ENCODE results near the gene OVOL1. TPM values are rescaled to one million over a fixed set of nuclear protein-coding genes. Genes with fewer than 3 reads are reported as not detected.

The OVOL1 gene
- total RNA-seq, 1 experiment from 2014 or later: 17.1 TPM

DNA sequence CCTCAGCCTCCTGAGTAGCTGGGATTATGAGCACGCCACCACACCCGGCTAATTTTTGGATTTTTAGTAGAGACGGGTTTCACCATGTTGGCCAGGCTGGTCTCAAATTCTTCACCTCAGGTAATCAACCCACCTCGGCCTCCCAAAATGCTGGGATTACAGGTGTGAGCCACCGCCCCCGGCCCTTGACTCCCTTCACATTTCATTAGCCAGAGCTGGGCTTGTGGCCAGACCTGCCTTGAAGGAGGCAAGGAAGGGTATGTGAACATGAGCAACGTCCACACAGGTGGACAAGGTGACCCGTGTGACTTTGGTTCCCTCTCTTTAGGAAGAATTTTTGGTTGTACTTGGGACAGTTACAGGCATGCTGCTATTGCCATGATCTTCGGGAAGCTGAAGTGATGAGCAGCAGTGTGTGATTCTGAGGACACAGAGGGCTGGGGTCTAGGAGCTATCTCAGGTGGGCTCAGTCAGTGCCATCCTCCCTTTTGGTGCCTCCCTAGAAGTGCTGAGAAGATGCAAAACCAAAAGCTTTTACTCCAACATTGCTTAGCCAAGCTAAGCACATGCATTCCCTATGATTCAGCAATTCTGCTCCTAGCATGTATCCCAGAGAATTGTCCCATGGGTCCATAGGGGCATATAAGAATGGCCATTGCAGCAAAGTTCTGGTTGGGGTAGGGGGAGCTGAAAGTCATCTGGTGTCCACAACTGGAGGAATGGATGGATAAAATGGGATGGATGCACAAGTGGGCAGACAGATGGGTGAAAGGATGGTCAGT, 12.1 kb upstream of the OVOL1 start:
- Histone ChIP-seq H2AFZ (ENCODE audit: low read length) (no peak overlapping the region), H4K20me1 (ENCODE audit: low read length) (peaks cover 22% of the 10 kb centered on the region), H3K36me3 (ENCODE audit: low read depth, low read length) (peaks cover 19% of the 10 kb centered on the region; the same call in 1 of the 2 replicates), H3K27ac (ENCODE audit: low read length) (no peak overlapping the region), H3K9me3 (ENCODE audit: low read length) (no peaks in the 10 kb centered on the region), H3F3A (ENCODE audit: low read length, unreplicated experiment) (no peaks in the 10 kb centered on the region), H3K79me2 (ENCODE audit: low read length) (peaks cover 35% of the 10 kb centered on the region), H3K27me3 (ENCODE audit: low read length) (no peaks in the 10 kb centered on the region), H3K4me2 (ENCODE audit: low read length) (no peak overlapping the region), H3K9me2 (replicated peaks; ENCODE audit: low read length) (no peaks in the 10 kb centered on the region), H3K4me1 (ENCODE audit: insufficient read depth, low read length) (peaks cover 18% of the 10 kb centered on the region), H3K9ac (ENCODE audit: low read length) (no peak overlapping the region), H3K4me3 (ENCODE audit: low read length) (no peak overlapping the region)
- ATAC-seq (no peak), DNase-seq (no peak)
- CTCF ChIA-PET: no interaction called here
- POLR2A ChIA-PET (ENCODE audit: unreplicated experiment): no interaction called here
- no TSS peak for BruUV-seq (replicated peaks)
- intact Hi-C loops (cut with micrococcal nuclease): no loop called here
- TF ChIP-seq EZH2phosphoT487 (IDR thresholded peaks at IDR 0.05; ENCODE audit: borderline replicate concordance, low read length) (no peak), EZH2 (IDR thresholded peaks at IDR 0.05; ENCODE audit: low read length, unreplicated experiment) (no peak)
- TF ChIP-seq, protein P1, sequence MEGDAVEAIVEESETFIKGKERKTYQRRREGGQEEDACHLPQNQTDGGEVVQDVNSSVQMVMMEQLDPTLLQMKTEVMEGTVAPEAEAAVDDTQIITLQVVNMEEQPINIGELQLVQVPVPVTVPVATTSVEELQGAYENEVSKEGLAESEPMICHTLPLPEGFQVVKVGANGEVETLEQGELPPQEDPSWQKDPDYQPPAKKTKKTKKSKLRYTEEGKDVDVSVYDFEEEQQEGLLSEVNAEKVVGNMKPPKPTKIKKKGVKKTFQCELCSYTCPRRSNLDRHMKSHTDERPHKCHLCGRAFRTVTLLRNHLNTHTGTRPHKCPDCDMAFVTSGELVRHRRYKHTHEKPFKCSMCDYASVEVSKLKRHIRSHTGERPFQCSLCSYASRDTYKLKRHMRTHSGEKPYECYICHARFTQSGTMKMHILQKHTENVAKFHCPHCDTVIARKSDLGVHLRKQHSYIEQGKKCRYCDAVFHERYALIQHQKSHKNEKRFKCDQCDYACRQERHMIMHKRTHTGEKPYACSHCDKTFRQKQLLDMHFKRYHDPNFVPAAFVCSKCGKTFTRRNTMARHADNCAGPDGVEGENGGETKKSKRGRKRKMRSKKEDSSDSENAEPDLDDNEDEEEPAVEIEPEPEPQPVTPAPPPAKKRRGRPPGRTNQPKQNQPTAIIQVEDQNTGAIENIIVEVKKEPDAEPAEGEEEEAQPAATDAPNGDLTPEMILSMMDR (conservative IDR thresholded peaks at IDR 0.05; ENCODE audit: low read depth, low read length): no peak

DNA sequence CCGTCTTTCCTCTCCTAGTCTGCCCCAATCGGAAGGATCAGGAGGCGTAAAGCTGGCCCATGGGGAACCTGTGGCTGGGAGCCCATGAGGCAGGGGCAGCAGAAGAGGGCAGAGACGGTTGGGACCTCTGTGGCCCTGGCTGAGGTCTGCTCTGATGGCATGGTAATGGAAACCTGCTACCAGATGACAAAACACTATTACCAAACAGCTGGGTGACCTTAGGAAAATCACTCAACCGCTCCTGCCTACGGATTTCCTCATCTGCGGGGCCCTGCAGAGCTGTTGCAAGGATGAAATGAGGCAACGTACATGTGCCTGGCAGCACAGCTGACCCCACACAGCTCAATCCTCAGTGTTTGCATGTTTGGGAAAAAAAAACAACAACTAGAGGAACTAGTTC, 10.7 kb upstream of the OVOL1 start:
- DNase-seq (no peak), ATAC-seq (no peak)
- H3K4me2 ChIP-seq (ENCODE audit: low read length): no peak overlapping the region
- TF ChIP-seq EZH2phosphoT487 (IDR thresholded peaks at IDR 0.05; ENCODE audit: borderline replicate concordance, low read length) (no peak), EZH2 (IDR thresholded peaks at IDR 0.05; ENCODE audit: low read length, unreplicated experiment) (no peak)
- TF ChIP-seq, protein P1 (conservative IDR thresholded peaks at IDR 0.05; ENCODE audit: low read depth, low read length): no peak
- peaks cover 22% of the 10 kb centered on the region for H4K20me1 ChIP-seq (ENCODE audit: low read length)
- no peaks in the 10 kb centered on the region for H3K9me2 ChIP-seq (replicated peaks; ENCODE audit: low read length)
- no peak overlapping the region for H2AFZ ChIP-seq (ENCODE audit: low read length)
- ChIA-PET CTCF (no interaction called here), POLR2A (ENCODE audit: unreplicated experiment) (interaction anchor here (0.6 kb wide), 1 partner anchor 193 kb away, joined by 3 read pairs; no protein-coding TSS in a partner anchor)
- peaks cover 19% of the 10 kb centered on the region; the same call in 1 of the 2 replicates for H3K36me3 ChIP-seq (ENCODE audit: low read depth, low read length)
- H3K27ac ChIP-seq (ENCODE audit: low read length): no peak overlapping the region
- intact Hi-C loops (cut with micrococcal nuclease): no loop called here
- H3F3A ChIP-seq (ENCODE audit: low read length, unreplicated experiment): no peaks in the 10 kb centered on the region
- H3K4me1 ChIP-seq (ENCODE audit: insufficient read depth, low read length): peaks cover 18% of the 10 kb centered on the region
- H3K79me2 ChIP-seq (ENCODE audit: low read length): peaks cover 44% of the 10 kb centered on the region
- no peak overlapping the region for H3K4me3 ChIP-seq (ENCODE audit: low read length)
- no peak overlapping the region for H3K9ac ChIP-seq (ENCODE audit: low read length)
- BruUV-seq (replicated peaks): no TSS peak
- no peaks in the 10 kb centered on the region for H3K9me3 ChIP-seq (ENCODE audit: low read length)
- no peaks in the 10 kb centered on the region for H3K27me3 ChIP-seq (ENCODE audit: low read length)

DNA sequence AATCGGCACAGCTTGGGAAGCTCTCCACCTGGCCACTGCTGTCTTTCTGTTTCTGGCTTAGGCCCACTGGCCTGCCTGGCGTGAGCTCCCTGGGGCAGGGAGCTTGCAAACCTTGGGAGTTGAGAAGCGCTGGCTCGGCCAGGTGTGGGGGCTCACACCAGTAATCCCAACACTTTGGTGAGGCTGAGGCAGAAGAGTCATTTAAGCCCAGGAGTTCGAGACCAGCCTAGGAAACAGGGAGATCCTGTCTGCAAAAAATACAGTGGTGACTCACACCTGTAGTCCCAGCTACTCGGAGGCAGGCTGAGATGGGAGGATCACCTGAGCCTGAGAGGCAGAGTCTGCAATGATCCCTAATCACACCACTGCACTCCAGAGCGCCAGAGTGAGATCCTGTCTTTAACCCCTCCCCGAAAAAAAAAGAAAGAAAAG, 10.1 kb upstream of the OVOL1 start:
- no TSS peak for BruUV-seq (replicated peaks)
- H2AFZ ChIP-seq (ENCODE audit: low read length): no peak overlapping the region

More for the DNA sequence above, 10.1 kb upstream of the OVOL1 start:
- Histone ChIP-seq H3K4me1 (ENCODE audit: insufficient read depth, low read length) (peaks cover 22% of the 10 kb centered on the region), H3K9me3 (ENCODE audit: low read length) (no peaks in the 10 kb centered on the region), H3K27ac (ENCODE audit: low read length) (no peak overlapping the region), H3K4me2 (ENCODE audit: low read length) (no peak overlapping the region), H3K27me3 (ENCODE audit: low read length) (no peaks in the 10 kb centered on the region), H3K36me3 (ENCODE audit: low read depth, low read length) (peaks cover 19% of the 10 kb centered on the region; the same call in 1 of the 2 replicates), H3K79me2 (ENCODE audit: low read length) (peaks cover 44% of the 10 kb centered on the region), H4K20me1 (ENCODE audit: low read length) (peaks cover 22% of the 10 kb centered on the region), H3K9ac (ENCODE audit: low read length) (no peak overlapping the region), H3F3A (ENCODE audit: low read length, unreplicated experiment) (no peaks in the 10 kb centered on the region), H3K4me3 (ENCODE audit: low read length) (no peak overlapping the region), H3K9me2 (replicated peaks; ENCODE audit: low read length) (no peaks in the 10 kb centered on the region)
- DNase-seq: no peak
- TF ChIP-seq EZH2phosphoT487 (IDR thresholded peaks at IDR 0.05; ENCODE audit: borderline replicate concordance, low read length): no peak
- ChIA-PET POLR2A (ENCODE audit: unreplicated experiment) (no interaction called here), CTCF (no interaction called here)
- ATAC-seq: no peak
- intact Hi-C loops (cut with micrococcal nuclease): no loop called here

Measured in PC-3 (cell line).